HG03139 (cell line): ENCODE data around the gene LRP1-AS.

Source experiments
- ATAC-seq: cut with Tn5 transposase; IDR thresholded peaks from one replicate; pipeline ENCODE4 v1.9.1; 2021; ENCODE audit not compliant: unreplicated experiment

The LRP1-AS gene

GRCh38 chr12:57180321-57180989, 33.0 kb upstream of the LRP1-AS start:
- ATAC-seq = no peak

- no peak for ATAC-seq
These were observed 32.1 kb upstream of the LRP1-AS start for GRCh38 chr12:57179331-57180086.

GRCh38 chr12:57178213-57178612, 30.8 kb upstream of the LRP1-AS start:
- no peak for ATAC-seq

GRCh38 chr12:57177354-57177753, 29.9 kb upstream of the LRP1-AS start:
- no peak for ATAC-seq

- no peak for ATAC-seq
These were observed 29.4 kb upstream of the LRP1-AS start for GRCh38 chr12:57176846-57177245.

GRCh38 chr12:57176139-57176477, 28.7 kb upstream of the LRP1-AS start:
- ATAC-seq = no peak

GRCh38 chr12:57175428-57176138, 28.2 kb upstream of the LRP1-AS start:
- ATAC-seq = no peak

- no peak for ATAC-seq
These were observed 26.3 kb upstream of the LRP1-AS start for GRCh38 chr12:57173683-57174082.

- ATAC-seq = no peak
These were observed 25.7 kb upstream of the LRP1-AS start for GRCh38 chr12:57173089-57173488.

- no peak for ATAC-seq
These were observed 24.2 kb upstream of the LRP1-AS start for GRCh38 chr12:57171668-57172067.

- no peak for ATAC-seq
These were observed 23.5 kb upstream of the LRP1-AS start for GRCh38 chr12:57170927-57171326.

- ATAC-seq = no peak
These were observed 23.0 kb upstream of the LRP1-AS start for GRCh38 chr12:57170408-57170807.

- no peak for ATAC-seq
These were observed 22.6 kb upstream of the LRP1-AS start for GRCh38 chr12:57169969-57170368.

GRCh38 chr12:57169046-57169795, 21.8 kb upstream of the LRP1-AS start:
- no peak for ATAC-seq

- no peak for ATAC-seq
These were observed 20.6 kb upstream of the LRP1-AS start for GRCh38 chr12:57168058-57168457.

GRCh38 chr12:57166971-57167371, 19.6 kb upstream of the LRP1-AS start:
- no peak for ATAC-seq

- no peak for ATAC-seq
These were observed 18.3 kb upstream of the LRP1-AS start for GRCh38 chr12:57165741-57166140.

GRCh38 chr12:57164966-57165625, 17.7 kb upstream of the LRP1-AS start:
- ATAC-seq = no peak

- no peak for ATAC-seq
These were observed 17.0 kb upstream of the LRP1-AS start for GRCh38 chr12:57164454-57164853.

GRCh38 chr12:57162553-57163125, 15.2 kb upstream of the LRP1-AS start:
- ATAC-seq = no peak

- ATAC-seq = no peak
These were observed 14.1 kb upstream of the LRP1-AS start for GRCh38 chr12:57161491-57161890.
